IgD-negative memory B cell (primary cell): ENCODE measurements around the gene NPIPA5. TPM values are rescaled to one million over a fixed set of nuclear protein-coding genes. Genes with fewer than 3 reads are reported as not detected.
"Not testable (repeated sequence)": the region's sequence is repeated elsewhere in the genome, so short reads cannot be mapped to it uniquely, and the experiment has no call there.

Experiments
- H3K27ac Mint-ChIP-seq, 3 donors: one replicate each; pipeline ENCODE4 v1.8.0; 2020 to 2022; ENCODE audit warnings: mild to moderate bottlenecking in 3 of 3, mixed read lengths in 3 of 3, moderate library complexity in 1 of 3
- H3K27me3 Mint-ChIP-seq: one replicate; pipeline ENCODE4 v1.8.0; 2021; ENCODE audit warnings: mixed read lengths
- H3K36me3 Mint-ChIP-seq: one replicate; pipeline ENCODE4 v1.8.0; 2020; ENCODE audit warnings: mild to moderate bottlenecking, mixed read lengths
- H3K4me1 Mint-ChIP-seq, 3 donors: one replicate each; pipeline ENCODE4 v1.8.0; 2020 to 2022; ENCODE audit warnings: mixed read lengths in 3 of 3, mild to moderate bottlenecking in 1 of 3
- H3K4me3 Mint-ChIP-seq, 4 donors: one replicate each; pipeline ENCODE4 v1.8.0; 2020 to 2022; ENCODE audit warnings: mild to moderate bottlenecking in 4 of 4, mixed read lengths in 4 of 4, moderate library complexity in 3 of 4
- H3K9me3 Mint-ChIP-seq, 3 donors: one replicate each; pipeline ENCODE4 v1.8.0; 2020 to 2021; ENCODE audit warnings: mixed read lengths in 3 of 3, mild to moderate bottlenecking in 1 of 3
- polyA plus RNA-seq: library from polyadenylated mRNA; unstranded; fragments of 300-500 nt; fragmentation: Illumina TruSeq; gene quantifications from one replicate; pipeline ENCODE4 v1.2.3, GENCODE V29; 2021

Gene NPIPA5
- polyA plus RNA-seq = 1.4 TPM

- H3K27ac Mint-ChIP-seq, H3K9me3 Mint-ChIP-seq, H3K4me3 Mint-ChIP-seq, H3K36me3 Mint-ChIP-seq, H3K27me3 Mint-ChIP-seq, H3K4me1 Mint-ChIP-seq: not testable (repeated sequence)
These were observed at the start of gene NPIPA5 for GRCh38 chr16:15378194-15378593. Gene NPIPA5, minus strand, starts transcription at chr16:15378294. Its CDS starts 0 bp downstream, at chr16:15378294.

GRCh38 chr16:15427648-15428239, 49.6 kb upstream of the NPIPA5 start:
- peaks cover 0 to 3% (median 0%) of the 10 kb centered on the region in 3 donors for H3K4me1 Mint-ChIP-seq
- no peak overlapping the region for H3K27ac Mint-ChIP-seq
- H3K27me3 Mint-ChIP-seq = peaks cover 3% of the 10 kb centered on the region
- no peaks in the 10 kb centered on the region for H3K9me3 Mint-ChIP-seq
- H3K36me3 Mint-ChIP-seq = no peaks in the 10 kb centered on the region
- H3K4me3 Mint-ChIP-seq = no peak overlapping the region

GRCh38 chr16:15426796-15427195, 48.7 kb upstream of the NPIPA5 start:
- Mint-ChIP-seq H3K27ac (no peak overlapping the region), H3K4me3 (no peak overlapping the region), H3K9me3 (no peaks in the 10 kb centered on the region), H3K4me1 (peaks cover 0 to 3% (median 0%) of the 10 kb centered on the region in 3 donors), H3K27me3 (peaks cover 3% of the 10 kb centered on the region), H3K36me3 (no peaks in the 10 kb centered on the region)

- H3K27me3 Mint-ChIP-seq = peaks cover 3% of the 10 kb centered on the region
- H3K36me3 Mint-ChIP-seq = no peaks in the 10 kb centered on the region
- H3K4me1 Mint-ChIP-seq = peaks cover 0 to 3% (median 0%) of the 10 kb centered on the region in 3 donors
- H3K9me3 Mint-ChIP-seq = no peaks in the 10 kb centered on the region
- H3K4me3 Mint-ChIP-seq = no peak overlapping the region
- no peak overlapping the region for H3K27ac Mint-ChIP-seq
These were observed 47.8 kb upstream of the NPIPA5 start for GRCh38 chr16:15425861-15426260.

GRCh38 chr16:15422222-15422621, 44.1 kb upstream of the NPIPA5 start:
- no peaks in the 10 kb centered on the region for H3K36me3 Mint-ChIP-seq
- H3K27ac Mint-ChIP-seq = no peak overlapping the region
- H3K27me3 Mint-ChIP-seq = peaks cover 3% of the 10 kb centered on the region
- H3K4me1 Mint-ChIP-seq = no peaks in the 10 kb centered on the region
- H3K4me3 Mint-ChIP-seq = no peak overlapping the region
- H3K9me3 Mint-ChIP-seq = no peaks in the 10 kb centered on the region

- not testable (repeated sequence) for H3K27ac Mint-ChIP-seq, H3K27me3 Mint-ChIP-seq, H3K4me3 Mint-ChIP-seq, H3K4me1 Mint-ChIP-seq, H3K36me3 Mint-ChIP-seq, H3K9me3 Mint-ChIP-seq
These were observed 43.6 kb upstream of the NPIPA5 start for GRCh38 chr16:15421696-15422095.

- no peaks in the 10 kb centered on the region for H3K36me3 Mint-ChIP-seq
- no peaks in the 10 kb centered on the region for H3K9me3 Mint-ChIP-seq
- peaks cover 2% of the 10 kb centered on the region for H3K27me3 Mint-ChIP-seq
- H3K27ac Mint-ChIP-seq = no peak overlapping the region
- H3K4me3 Mint-ChIP-seq = no peak overlapping the region
- H3K4me1 Mint-ChIP-seq = peaks cover 0 to 1% (median 0%) of the 10 kb centered on the region in 3 donors
These were observed 40.1 kb upstream of the NPIPA5 start for GRCh38 chr16:15418206-15418605.

GRCh38 chr16:15417197-15417596, 39.1 kb upstream of the NPIPA5 start:
- Mint-ChIP-seq H3K27ac (no peak overlapping the region), H3K9me3 (no peaks in the 10 kb centered on the region)

GRCh38 chr16:15415511-15415985, 37.5 kb upstream of the NPIPA5 start:
- H3K27me3 Mint-ChIP-seq = peaks cover 2% of the 10 kb centered on the region
- no peaks in the 10 kb centered on the region for H3K9me3 Mint-ChIP-seq
- H3K36me3 Mint-ChIP-seq = no peaks in the 10 kb centered on the region
- peaks cover 0 to 1% (median 0%) of the 10 kb centered on the region in 3 donors for H3K4me1 Mint-ChIP-seq
- H3K4me3 Mint-ChIP-seq = no peak overlapping the region
- no peak overlapping the region for H3K27ac Mint-ChIP-seq

More at GRCh38 chr16:15417197-15417596, 39.1 kb upstream of the NPIPA5 start:
- H3K27me3 Mint-ChIP-seq = peaks cover 2% of the 10 kb centered on the region
- no peak overlapping the region for H3K4me3 Mint-ChIP-seq
- H3K36me3 Mint-ChIP-seq = no peaks in the 10 kb centered on the region
- H3K4me1 Mint-ChIP-seq = peaks cover 0 to 1% (median 0%) of the 10 kb centered on the region in 3 donors

- not testable (repeated sequence) for H3K4me1 Mint-ChIP-seq, H3K9me3 Mint-ChIP-seq, H3K4me3 Mint-ChIP-seq, H3K27me3 Mint-ChIP-seq, H3K36me3 Mint-ChIP-seq, H3K27ac Mint-ChIP-seq
These were observed 31.4 kb upstream of the NPIPA5 start for GRCh38 chr16:15409476-15409875.

- H3K9me3 Mint-ChIP-seq, H3K36me3 Mint-ChIP-seq, H3K4me3 Mint-ChIP-seq, H3K27me3 Mint-ChIP-seq, H3K27ac Mint-ChIP-seq: not testable (repeated sequence)
- H3K4me1 Mint-ChIP-seq = peaks cover 0 to 13% (median 8%) of the 10 kb centered on the region in 3 donors
These were observed 29.7 kb upstream of the NPIPA5 start for GRCh38 chr16:15407756-15408155.

- Mint-ChIP-seq H3K4me3 (no peak overlapping the region), H3K36me3 (peaks cover 2% of the 10 kb centered on the region), H3K27me3 (no peaks in the 10 kb centered on the region), H3K4me1 (peaks cover 4 to 13% (median 9%) of the 10 kb centered on the region in 3 donors), H3K27ac (peak overlapping the region in 1 of 3 donors; percentile 8), H3K9me3 (peaks cover 0 to 2% (median 0%) of the 10 kb centered on the region in 3 donors)
These were observed 26.7 kb upstream of the NPIPA5 start for GRCh38 chr16:15404792-15405191.

GRCh38 chr16:15404091-15404490, 26.0 kb upstream of the NPIPA5 start:
- H3K27me3 Mint-ChIP-seq, H3K36me3 Mint-ChIP-seq, H3K27ac Mint-ChIP-seq, H3K9me3 Mint-ChIP-seq: not testable (repeated sequence)
- H3K4me3 Mint-ChIP-seq = peak overlapping the region in 2 of 4 donors; percentile 68 to 84
- H3K4me1 Mint-ChIP-seq = peaks cover 4 to 13% (median 9%) of the 10 kb centered on the region in 3 donors

- H3K4me3 Mint-ChIP-seq = peak overlapping the region in 2 of 4 donors; percentile 68 to 84
- H3K27me3 Mint-ChIP-seq = no peaks in the 10 kb centered on the region
- no peak overlapping the region for H3K27ac Mint-ChIP-seq
- H3K9me3 Mint-ChIP-seq = peaks cover 0 to 2% (median 0%) of the 10 kb centered on the region in 3 donors
- peaks cover 4 to 13% (median 9%) of the 10 kb centered on the region in 3 donors for H3K4me1 Mint-ChIP-seq
- peaks cover 2% of the 10 kb centered on the region for H3K36me3 Mint-ChIP-seq
These were observed 25.4 kb upstream of the NPIPA5 start for GRCh38 chr16:15403392-15403995.

GRCh38 chr16:15401972-15402371, 23.9 kb upstream of the NPIPA5 start:
- Mint-ChIP-seq H3K4me3 (no peak overlapping the region), H3K9me3 (peaks cover 0 to 2% (median 0%) of the 10 kb centered on the region in 3 donors), H3K4me1 (peaks cover 4 to 13% (median 9%) of the 10 kb centered on the region in 3 donors), H3K27ac (no peak overlapping the region), H3K27me3 (no peaks in the 10 kb centered on the region), H3K36me3 (peaks cover 2% of the 10 kb centered on the region)

GRCh38 chr16:15400314-15400713, 22.2 kb upstream of the NPIPA5 start:
- not testable (repeated sequence) for H3K9me3 Mint-ChIP-seq, H3K36me3 Mint-ChIP-seq, H3K27me3 Mint-ChIP-seq, H3K27ac Mint-ChIP-seq, H3K4me3 Mint-ChIP-seq
- H3K4me1 Mint-ChIP-seq = peaks cover 4 to 13% (median 9%) of the 10 kb centered on the region in 3 donors
